Fibroblast of peridontal ligament (primary cell): ENCODE measurements around the gene SEC63.
"Not testable (repeated sequence)": the region's sequence is repeated elsewhere in the genome, so short reads cannot be mapped to it uniquely, and the experiment has no call there.

ENCODE experiments used
- DNase-seq: peaks from one replicate; pipeline ENCODE4 v3.0.0-alpha.2; 2010; ENCODE audit errors: extremely low read depth

The SEC63 gene

DNA sequence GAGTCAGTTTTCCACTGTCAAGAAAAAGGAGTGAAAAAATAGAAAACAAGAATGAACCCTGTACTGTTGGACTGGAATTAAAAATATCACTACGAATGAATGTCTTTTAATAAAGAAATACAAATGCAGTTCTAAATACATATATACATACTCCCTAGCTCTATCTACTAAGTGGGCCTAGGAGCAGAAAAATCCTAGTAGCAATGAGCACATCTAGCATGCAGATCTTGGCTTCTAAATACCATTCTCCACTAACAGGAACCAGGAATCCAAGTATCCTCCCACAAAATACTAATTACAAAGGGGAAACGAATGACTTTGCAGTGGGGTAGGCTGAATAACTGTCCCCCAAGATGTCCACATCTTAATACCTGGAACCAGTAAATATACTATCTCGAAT, 25.4 kb downstream of the SEC63 start:
- DNase-seq: no peak

DNA sequence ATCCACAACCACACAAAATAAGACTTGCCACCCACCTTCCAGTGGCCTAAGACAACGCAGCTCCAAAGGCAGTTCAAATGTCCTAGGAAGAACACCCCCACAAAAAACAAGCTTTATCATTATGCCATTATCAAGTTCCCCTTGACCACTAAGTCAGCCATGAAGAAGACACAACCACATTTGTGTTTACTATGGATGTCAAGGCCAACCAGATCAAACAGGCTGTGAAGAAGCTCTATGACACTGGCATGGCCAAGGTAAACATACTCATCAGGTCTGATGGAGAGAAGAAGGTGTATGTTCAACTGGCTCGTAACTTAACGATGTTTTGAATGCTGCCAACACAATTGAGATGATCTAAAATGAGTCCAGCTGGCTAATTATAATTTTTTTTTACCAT, 26.1 kb downstream of the SEC63 start:
- DNase-seq: no peak

DNA sequence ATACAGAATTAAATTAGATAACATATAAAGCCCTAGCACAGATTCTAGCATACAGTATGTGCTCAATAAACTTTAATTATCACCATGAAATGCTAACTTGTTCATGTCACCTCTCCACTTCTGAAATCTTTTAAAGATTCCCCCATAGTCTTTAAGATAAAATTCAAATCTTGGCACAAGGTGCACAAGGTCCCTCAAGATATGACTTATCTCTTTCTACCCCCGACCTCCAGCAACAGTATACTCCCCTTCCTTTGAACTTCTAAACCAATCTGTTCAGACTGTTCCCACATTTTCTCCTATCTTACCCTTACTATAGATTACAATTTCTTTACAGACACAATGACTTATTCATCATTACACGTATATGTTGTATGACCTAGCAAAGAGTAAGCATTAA, 29.0 kb downstream of the SEC63 start:
- no peak for DNase-seq

DNA sequence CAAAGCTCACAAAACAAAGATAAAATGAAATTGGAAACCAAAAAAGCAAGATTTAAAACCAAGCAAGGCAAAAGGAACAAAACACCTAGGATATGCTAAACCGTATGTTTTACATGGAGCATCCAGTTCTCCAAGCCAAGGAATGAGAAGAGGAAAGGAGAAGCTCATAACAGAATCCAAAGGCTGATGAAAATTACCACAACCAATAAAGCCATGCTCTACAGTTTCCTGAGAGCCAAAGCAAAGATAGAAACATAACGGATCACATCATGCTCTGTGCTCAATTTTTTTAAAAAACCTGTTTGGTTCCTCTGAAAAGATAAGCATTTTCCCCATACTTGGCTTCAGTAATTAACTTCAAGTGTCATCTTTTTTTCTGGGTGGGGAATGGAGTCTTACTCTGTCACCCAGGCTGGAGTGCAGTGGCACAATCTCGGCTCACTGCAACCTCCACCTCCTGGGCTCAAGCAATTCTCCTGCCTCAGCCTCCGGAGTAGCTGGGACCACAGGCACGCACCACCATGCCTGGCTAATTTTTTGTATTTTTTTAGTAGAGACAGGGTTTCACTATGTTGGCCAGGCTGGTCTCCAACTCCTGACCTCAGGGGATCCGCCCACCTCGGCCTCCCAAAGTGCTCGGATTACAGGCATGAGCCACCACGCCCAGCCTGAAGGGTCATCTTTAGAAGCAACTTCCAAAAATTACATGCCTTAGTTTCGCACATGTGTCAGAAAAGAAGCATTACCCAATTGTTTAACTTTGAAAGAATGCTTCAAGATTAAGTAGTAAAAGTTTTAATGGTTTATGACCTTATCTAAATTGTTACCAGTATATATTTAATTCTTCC, 31.1 kb downstream of the SEC63 start:
- DNase-seq: peak; percentile 38

DNA sequence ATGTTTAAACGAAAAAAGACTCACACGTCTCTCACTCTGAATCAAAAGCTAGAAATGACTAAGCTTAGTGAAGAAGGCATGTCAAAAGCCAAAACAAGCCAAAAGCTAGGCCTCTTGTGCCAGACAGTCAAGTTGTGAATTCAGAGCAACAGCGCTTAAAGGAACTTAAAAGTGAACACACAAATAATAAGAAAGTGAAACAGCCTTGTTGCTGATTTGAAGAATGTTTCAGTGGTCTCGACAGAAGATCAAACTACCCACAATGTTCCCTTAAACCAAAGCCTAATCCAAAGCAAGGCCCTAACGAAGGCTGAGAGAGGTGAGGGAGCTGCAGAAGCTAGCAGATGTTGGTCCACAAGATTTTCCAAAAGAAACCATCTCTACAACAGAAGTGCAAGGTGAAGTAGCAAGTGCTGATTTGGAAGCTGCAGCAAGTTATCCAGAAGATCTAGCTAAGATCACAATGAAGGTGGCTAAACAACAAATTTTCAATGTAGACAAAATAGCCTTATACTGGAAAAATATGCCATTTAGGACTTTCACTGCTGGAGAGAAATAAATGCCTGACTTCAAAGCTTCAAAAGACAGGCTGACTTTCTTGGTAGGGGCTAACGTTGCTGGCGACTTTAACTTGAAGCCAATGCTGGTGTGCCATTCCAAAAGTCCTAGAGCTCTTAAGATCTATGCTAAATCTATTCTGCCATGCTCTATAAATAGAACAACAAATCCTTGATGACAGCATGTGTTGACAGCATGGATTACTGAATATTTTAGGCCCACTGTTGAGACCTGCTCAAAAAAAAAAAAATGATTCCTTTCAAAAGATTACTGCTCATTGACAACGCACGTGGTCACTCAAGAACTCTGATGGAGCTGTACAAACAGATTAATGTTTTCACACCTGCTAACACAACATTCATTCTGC, 40.3 kb downstream of the SEC63 start:
- no peak for DNase-seq

DNA sequence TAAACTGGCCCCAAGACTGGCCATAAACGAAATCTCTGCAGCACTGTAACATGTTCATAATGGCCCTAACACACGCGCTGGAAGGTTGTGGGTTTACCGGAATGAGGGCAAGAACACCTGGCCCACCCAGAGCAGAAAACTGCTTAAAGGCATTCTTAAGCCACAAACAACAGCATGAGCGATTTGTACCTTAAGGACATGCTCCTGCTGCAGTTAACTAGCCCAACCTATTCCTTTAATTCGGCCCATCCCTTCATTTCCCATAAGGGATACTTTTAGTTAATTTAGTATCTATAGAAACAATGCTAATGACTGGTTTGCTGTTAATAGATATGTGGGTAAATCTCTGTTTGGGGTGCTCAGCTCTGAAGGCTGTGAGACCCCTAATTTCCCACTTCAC, 41.0 kb downstream of the SEC63 start:
- not testable (repeated sequence) for DNase-seq

DNA sequence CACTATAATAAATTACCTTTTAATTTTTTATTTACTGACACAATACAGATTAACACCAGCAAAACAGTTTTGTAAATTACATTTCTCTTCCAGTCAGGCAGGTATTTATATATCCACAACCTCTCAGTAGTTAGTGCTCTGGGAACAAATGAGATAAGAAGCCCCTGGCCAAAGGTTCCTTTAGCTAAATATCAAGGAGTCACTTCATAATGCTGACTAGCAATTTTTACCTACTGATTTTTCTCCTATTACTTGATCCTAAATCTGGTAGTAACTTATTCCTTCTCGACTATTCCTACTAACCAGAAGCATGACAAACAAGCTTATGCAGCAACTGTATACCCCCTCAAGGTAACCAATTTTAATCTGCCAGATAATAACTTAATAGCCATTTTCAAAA, 46.3 kb downstream of the SEC63 start:
- no peak for DNase-seq

DNA sequence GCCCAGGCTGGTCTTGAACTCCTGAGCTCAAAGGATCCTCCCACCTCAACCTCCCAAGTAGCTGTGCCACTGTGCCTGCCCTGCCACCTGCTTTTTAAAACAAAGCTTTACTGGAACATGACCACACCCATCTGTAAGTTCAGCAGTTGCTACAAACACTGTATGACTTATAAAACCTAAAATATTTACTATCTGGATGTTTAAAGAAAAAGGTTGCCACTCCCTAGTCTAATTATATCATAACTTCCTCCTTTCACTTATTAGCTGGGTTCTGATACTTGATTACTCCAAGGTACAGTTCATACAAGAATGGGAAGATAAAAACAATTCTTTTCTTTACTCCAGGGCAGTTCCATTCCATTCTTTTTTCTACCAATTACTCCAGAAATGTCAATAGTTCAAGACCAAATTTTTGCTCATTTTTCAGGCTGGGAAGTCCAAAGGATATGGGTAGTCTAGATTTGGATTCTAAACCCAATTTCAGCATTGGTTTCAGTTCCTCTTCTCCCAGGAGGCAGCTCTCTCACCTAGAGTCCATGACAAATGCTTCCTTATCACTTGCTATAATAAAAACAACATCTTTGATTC, 63.1 kb downstream of the SEC63 start:
- no peak for DNase-seq

DNA sequence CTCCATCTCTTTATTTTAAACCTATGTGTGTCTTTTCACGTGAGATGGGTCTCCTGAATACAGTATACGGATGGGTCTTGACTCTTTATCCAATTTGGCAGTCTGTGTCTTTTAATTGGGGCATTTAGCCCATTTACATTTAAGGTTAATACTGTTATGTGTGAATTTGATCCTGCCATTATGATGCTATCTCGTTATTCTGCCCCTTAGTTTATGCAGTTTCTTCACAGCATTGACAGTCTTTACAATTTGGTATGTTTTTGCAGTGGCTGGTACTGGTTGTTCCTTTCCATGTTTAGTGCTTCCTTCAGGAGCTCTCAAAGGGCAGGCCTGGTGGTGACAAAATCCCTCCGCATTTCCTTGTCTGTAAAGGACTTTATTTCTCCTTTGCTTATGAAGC, 67.6 kb downstream of the SEC63 start:
- not testable (repeated sequence) for DNase-seq

DNA sequence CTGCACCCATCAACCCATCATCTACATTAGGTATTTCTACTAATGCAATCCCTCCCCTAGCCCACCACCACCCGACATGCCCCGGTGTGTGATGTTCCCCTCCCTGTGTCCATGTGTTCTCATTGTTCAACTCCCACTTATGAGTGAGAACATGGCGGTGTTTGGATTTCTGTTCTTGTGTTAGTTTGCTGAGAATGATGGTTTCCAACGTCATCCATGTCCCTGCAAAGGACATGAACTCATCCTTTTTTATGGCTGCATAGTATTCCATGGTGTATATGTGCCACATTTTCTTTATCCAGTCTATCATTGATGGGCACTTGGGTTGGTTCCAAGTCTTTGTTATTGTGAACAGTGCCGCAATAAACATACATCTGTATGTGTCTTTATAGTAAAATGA, 72.1 kb downstream of the SEC63 start:
- not testable (repeated sequence) for DNase-seq

DNA sequence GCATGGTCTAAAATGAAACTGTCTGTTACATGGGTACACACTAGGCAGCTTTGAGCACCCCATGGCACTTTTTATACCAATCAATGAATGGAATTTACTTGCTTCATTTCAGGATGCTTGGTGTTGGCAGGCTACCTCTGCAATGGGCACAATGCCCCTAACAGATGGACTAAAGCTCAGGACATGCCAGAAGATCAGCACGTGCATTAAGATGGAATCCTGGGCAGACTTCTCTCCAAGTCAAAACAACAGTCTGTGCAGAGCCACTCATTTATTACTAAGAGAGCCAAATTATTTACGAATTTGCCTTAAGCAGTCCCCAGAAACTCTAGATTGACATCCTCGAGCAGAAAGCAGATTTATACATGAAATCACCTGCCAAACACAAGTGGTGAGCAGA, 78.1 kb downstream of the SEC63 start:
- DNase-seq: no peak

DNA sequence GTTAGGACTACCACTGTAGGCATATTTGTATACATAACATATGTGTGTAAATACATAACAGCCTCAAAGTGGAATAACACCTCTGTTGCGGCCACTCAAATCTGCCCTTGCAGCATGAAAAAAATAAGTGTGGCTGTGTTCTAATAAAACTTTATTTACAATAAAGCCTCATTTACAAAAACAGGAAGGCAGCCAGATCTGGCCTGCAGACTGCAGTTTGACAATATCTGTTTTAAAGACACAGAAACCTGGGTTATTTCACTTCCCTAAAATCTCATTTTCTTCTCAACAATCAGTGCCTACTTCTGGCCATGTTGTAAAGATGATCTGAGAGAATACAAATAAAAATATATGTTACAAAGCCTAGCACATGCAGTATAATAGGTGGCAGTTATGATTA, 80.0 kb downstream of the SEC63 start:
- no peak for DNase-seq

DNA sequence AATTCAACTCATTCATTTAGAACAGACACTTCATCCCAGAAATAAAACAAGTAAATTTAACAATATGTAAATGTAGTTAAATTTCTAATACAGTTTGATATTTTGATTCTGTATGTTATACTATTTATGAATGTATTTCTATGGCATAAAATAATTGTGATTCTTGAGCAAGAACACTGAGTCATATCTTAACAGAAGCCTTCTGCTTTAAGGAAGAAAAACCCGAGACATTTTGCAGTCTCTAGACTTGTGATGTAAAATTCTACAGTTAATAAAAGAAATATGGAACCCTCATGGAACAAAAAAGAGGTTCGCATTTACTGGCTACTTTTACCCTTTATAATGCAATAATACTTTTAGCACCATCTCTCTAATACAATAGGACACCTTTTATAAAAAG, 86.0 kb downstream of the SEC63 start:
- peak; percentile 48 for DNase-seq

DNA sequence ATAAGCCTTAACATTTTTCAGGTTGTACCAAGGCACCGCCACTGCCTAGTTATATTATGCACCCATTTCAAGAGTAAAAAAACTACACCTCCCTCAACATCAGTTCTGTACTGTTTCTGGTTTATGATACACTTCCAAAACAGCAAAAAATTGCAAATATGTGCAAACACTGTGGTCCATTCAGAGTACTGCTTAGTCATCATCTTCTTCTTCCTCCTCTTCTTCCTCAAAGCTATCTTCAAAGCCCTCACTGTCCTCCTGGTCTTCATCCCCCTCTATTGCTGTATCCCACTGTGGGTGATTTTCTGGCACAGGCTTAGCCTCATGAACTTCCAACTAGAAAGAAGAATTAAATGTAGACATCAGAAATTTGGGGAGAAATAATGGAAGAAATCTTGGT, 86.5 kb downstream of the SEC63 start:
- not testable (repeated sequence) for DNase-seq

DNA sequence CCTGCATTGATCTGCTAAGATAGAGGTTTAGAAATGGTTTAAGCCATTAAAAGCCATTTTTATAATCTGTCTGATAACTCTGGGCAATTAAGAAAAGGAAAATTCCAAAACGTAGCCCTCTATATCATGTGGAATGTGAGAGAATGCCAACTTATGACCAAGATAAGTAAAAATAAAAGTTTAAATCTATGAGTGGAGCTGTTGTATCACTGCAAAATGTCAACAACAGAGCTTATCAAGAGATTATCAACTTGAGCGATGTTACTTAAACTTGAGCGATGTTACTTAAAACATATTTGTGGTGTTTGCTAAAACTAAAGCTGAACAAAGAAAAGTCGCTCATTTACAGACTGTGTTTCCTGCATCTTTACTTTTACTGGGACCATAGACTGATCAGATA, 87.0 kb downstream of the SEC63 start:
- no peak for DNase-seq

DNA sequence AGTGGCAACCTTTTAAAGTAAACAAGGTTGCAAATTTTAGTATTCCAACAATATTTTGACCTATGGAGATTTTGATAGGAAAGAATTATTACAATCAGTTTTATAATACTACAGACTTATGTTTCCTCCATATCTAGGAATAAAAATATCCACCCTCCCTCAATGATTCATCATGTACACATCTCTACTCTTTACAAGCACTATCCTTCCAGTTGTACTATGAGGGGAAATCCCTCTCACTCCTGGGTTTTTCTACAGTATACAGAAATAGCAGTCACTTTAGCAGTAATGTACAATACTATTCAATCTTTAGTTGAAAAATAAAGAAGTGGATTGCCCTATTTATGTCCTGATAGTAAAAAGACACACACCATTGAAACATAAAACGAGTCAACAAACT, 87.6 kb downstream of the SEC63 start:
- DNase-seq: peak; percentile 54

DNA sequence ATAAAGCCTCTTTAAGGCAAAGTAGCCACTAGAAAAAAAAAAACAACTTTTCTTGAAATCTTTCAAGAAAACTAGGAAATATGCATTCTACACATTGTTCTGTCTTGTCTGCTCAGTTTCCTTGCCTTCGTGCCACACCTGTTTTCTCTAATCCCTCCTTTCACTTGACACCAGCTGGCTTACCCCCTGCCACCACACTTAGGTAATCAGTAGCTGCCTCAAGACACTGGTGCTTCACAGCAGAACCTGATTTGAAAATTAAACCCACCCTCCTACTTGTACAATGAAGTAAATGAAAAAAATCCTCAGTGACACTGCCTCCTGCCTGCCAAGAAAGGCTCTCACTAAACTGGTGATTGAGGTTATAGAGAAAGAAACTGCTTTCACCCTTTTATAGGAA, 88.1 kb downstream of the SEC63 start:
- no peak for DNase-seq

DNA sequence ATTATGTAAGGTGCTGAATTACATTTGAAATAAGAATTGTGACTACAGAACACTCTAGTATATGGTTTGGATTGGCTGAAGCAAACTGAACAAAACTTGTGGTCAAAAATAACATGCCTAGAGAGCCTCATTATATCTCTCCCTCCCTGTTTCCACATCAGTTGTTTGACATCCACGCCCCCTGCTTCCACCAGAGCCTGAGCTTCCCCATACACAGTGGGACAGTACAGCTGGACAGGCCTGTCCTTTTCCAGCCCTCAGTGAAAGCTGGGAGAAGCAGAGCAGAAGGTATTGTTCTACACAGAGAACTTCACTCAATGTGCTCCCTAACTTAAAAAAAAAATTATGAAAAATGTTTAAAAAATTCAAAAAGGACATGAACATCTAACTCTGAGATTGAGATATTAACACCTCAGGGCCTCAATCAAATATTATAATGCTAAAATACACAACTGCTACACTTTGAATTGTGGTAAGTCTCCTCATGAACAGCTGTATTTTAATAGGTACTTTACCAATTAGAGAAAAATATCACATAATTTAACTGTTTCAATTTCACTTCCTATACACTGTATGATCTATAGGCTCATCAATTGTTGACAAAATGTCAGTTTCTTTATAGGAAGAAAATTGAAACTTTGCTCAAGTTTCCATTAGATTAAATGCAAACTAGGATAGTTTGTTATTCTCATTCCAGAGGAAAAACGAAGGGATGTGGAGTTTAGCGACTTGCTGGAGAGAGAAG, 89.0 kb downstream of the SEC63 start:
- DNase-seq: peak; percentile 48

DNA sequence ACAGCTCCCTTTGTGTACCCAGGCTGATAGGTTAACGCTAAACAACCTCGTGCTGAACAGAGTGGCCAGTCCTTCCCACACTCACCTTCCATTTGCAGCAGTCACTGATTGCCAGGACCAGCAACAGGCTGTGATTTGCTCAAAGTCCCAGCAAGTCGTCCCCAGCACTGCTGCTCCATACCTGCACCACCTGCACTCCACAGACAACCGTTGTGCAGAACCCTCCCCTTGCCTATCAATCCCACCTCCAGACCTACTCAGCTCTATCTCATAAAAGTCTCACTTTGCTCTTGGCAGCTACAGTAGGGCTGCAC, 90.7 kb downstream of the SEC63 start:
- no peak for DNase-seq

DNA sequence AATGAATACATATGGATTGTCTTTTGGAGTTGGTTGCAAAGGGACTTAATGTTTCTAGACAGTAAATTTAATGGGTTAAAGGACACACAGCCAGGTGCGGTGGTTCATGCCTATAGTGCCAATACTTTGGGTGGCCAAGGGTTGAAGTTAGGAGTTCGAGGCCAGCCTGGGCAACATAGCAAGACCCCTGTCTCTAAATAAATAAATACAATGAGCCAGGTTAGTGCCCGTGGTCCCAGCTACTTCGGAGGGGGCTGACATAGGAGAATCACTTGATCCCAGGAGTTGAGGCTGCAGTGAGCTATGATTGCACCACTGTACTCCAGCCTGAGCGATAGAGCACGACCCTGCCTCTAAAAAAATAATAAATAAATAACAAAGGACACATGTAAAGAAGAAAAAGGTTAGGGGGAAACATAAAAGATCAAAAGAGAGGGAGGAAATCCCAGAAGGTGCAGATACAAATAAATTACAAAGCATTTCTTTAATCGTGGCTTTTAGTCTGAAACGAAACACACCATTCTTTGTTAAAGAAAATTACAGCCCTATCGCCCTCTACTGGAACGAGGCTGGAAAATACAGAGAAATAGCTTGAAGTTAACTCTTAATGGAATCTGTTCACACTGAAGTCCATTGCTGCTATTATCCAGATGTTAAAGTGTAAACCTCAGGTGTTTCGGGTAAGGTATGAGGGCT, 91.3 kb downstream of the SEC63 start:
- DNase-seq: peak; percentile 65
